ENCODE results near the gene PHTF2.

DNA sequence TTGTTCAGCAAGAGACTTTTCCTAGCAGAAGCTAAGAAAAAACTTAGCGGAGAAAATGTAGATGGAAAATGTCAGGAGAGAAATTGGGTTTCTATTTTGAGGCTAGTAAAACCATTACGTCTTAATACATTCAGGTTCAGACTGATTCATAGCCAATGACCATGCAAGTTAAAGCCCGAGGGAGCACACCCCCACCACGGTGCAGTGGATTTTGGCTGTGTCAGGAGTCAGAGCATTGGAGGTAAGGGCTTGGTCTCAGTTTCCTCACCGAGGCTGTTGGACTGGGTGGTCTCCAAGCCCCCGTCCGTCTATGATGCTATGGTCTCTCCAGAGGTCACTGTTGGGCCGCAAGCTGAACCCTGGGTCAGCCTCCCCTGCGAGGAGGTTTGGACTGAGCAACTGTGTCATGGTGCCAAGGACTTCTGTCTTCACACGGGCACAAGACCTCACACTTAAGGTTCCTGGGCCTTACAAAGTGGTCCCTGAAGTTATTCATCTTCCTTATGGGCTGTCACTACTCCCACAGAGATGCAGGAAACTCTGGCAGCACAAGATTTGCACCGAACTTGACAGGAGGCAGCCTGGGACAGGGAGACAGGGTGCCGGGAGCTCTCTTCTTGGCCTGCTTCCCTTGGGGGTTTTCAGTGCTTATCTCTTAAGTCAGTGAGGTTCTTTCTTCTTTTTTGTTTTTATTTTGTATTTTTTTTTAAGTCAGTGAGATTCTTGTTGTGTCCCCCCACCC lies 186.8 kb downstream of the PHTF2 start:
- TF ChIP-seq, protein P1, sequence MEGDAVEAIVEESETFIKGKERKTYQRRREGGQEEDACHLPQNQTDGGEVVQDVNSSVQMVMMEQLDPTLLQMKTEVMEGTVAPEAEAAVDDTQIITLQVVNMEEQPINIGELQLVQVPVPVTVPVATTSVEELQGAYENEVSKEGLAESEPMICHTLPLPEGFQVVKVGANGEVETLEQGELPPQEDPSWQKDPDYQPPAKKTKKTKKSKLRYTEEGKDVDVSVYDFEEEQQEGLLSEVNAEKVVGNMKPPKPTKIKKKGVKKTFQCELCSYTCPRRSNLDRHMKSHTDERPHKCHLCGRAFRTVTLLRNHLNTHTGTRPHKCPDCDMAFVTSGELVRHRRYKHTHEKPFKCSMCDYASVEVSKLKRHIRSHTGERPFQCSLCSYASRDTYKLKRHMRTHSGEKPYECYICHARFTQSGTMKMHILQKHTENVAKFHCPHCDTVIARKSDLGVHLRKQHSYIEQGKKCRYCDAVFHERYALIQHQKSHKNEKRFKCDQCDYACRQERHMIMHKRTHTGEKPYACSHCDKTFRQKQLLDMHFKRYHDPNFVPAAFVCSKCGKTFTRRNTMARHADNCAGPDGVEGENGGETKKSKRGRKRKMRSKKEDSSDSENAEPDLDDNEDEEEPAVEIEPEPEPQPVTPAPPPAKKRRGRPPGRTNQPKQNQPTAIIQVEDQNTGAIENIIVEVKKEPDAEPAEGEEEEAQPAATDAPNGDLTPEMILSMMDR (conservative IDR thresholded peaks at IDR 0.05; ENCODE audit: low read length): no peak
- no peak for TF ChIP-seq EZH2phosphoT487 (IDR thresholded peaks at IDR 0.05; ENCODE audit: borderline replicate concordance, low read depth, low read length)

Measured in OCI-LY7 (cell line).